CD14-positive monocyte (primary cell): ENCODE data around the gene FOXN4. TPM values are rescaled to one million over a fixed set of nuclear protein-coding genes. Genes with fewer than 3 reads are reported as not detected.

Source experiments
- DNase-seq, 3 donors: peaks; one replicate each; pipeline ENCODE4 v3.0.0-alpha.2; 2011 to 2022
- H2AFZ ChIP-seq: 2 replicates; pipeline ENCODE4 v1.6.0; 2012; ENCODE audit warnings: mild to moderate bottlenecking, low read depth, low read length, inconsistent platforms; ENCODE audit not compliant: insufficient read depth, poor library complexity, severe bottlenecking
- H3K27ac ChIP-seq, 2 donors: 1 replicate in 1 of 2; 2 replicates in 1 of 2; pipeline ENCODE4 v1.5.1; 2012 to 2013; ENCODE audit warnings: low read length in 2 of 2, control low read depth in 1 of 2, inconsistent platforms in 1 of 2, low read depth in 1 of 2, mild to moderate bottlenecking in 1 of 2
- H3K27me3 ChIP-seq, 2 donors: one replicate each; pipeline versions ENCODE4 v1.6.0 to v1.6.1; 2011 to 2013; ENCODE audit warnings: low read length in 2 of 2; ENCODE audit not compliant: control insufficient read depth in 2 of 2, insufficient read depth in 2 of 2
- H3K36me3 ChIP-seq, 2 donors: replicated peaks in 1 of 2; 1 replicate in 1 of 2; 2 replicates in 1 of 2; pipeline versions ENCODE4 v1.5.1 to v1.6.1; 2012 to 2013; ENCODE audit warnings: low read length in 2 of 2, control low read depth in 1 of 2, inconsistent platforms in 1 of 2, mild to moderate bottlenecking in 1 of 2; ENCODE audit not compliant: insufficient read depth in 2 of 2, control insufficient read depth in 1 of 2
- H3K4me1 ChIP-seq, 2 donors: 1 replicate in 1 of 2; 2 replicates in 1 of 2; pipeline versions ENCODE4 v1.5.1 to v1.6.1; 2012 to 2013; ENCODE audit warnings: low read length in 2 of 2, control low read depth in 1 of 2, inconsistent platforms in 1 of 2, mild to moderate bottlenecking in 1 of 2, moderate library complexity in 1 of 2; ENCODE audit not compliant: insufficient read depth in 2 of 2, control insufficient read depth in 1 of 2
- H3K4me2 ChIP-seq: replicated peaks from 2 replicates; pipeline ENCODE3; 2012; ENCODE audit warnings: low read length, moderate library complexity, mild to moderate bottlenecking; ENCODE audit not compliant: poor library complexity, severe bottlenecking; ENCODE audit errors: extremely low read depth
- H3K4me3 ChIP-seq, 3 experiments: fragments of 200-600 bp in 1 of 3; sonication (generic) in 1 of 3; replicated peaks in 1 of 3; 1 replicate in 2 of 3; 2 replicates in 1 of 3; pipeline ENCODE4 v1.5.1; 2011 to 2013; ENCODE audit warnings: low read length in 3 of 3, mild to moderate bottlenecking in 3 of 3, control low read depth in 2 of 3, low read depth in 2 of 3, inconsistent platforms in 1 of 3, moderate library complexity in 1 of 3
- H3K79me2 ChIP-seq: 2 replicates; pipeline ENCODE4 v1.6.0; 2012; ENCODE audit warnings: mild to moderate bottlenecking, control low read depth, inconsistent platforms, low read length, moderate library complexity; ENCODE audit not compliant: insufficient read depth
- H3K9ac ChIP-seq: 2 replicates; pipeline ENCODE4 v1.6.0; 2017; ENCODE audit warnings: low read length, mild to moderate bottlenecking; ENCODE audit not compliant: insufficient read depth, poor library complexity, severe bottlenecking
- H3K9me3 ChIP-seq, 2 donors: replicated peaks in 1 of 2; 1 replicate in 1 of 2; 2 replicates in 1 of 2; pipeline versions ENCODE4 v1.5.1 to v1.6.1; 2012 to 2013; ENCODE audit warnings: low read length in 2 of 2, control low read depth in 1 of 2; ENCODE audit not compliant: control insufficient read depth in 1 of 2, insufficient read depth in 1 of 2
- H4K20me1 ChIP-seq: 2 replicates; pipeline ENCODE4 v1.6.0; 2012; ENCODE audit warnings: mild to moderate bottlenecking, low read length, control low read depth, moderate library complexity; ENCODE audit not compliant: insufficient read depth
- H3K27ac Mint-ChIP-seq, 7 donors: one replicate each; pipeline ENCODE4 v1.8.0; 2020; ENCODE audit warnings: mild to moderate bottlenecking in 7 of 7, mixed read lengths in 7 of 7, moderate library complexity in 6 of 7, inconsistent platforms in 2 of 7
- H3K27me3 Mint-ChIP-seq, 3 donors: one replicate each; pipeline ENCODE4 v1.8.0; 2021 to 2022; ENCODE audit warnings: low read depth in 3 of 3, mild to moderate bottlenecking in 3 of 3, mixed read lengths in 3 of 3, moderate library complexity in 3 of 3, inconsistent platforms in 1 of 3
- H3K36me3 Mint-ChIP-seq, 2 donors: one replicate each; pipeline ENCODE4 v1.8.0; 2020; ENCODE audit warnings: mixed read lengths in 2 of 2, inconsistent platforms in 1 of 2, mild to moderate bottlenecking in 1 of 2
- H3K4me1 Mint-ChIP-seq: one replicate; pipeline ENCODE4 v1.8.0; 2020; ENCODE audit warnings: mild to moderate bottlenecking, mixed read lengths
- H3K4me3 Mint-ChIP-seq, 2 donors: one replicate each; pipeline ENCODE4 v1.8.0; 2020; ENCODE audit warnings: mild to moderate bottlenecking in 2 of 2, mixed read lengths in 2 of 2, moderate library complexity in 1 of 2
- H3K9me3 Mint-ChIP-seq, 7 donors: one replicate each; pipeline ENCODE4 v1.8.0; 2020 to 2022; ENCODE audit warnings: mixed read lengths in 7 of 7, mild to moderate bottlenecking in 6 of 7, moderate library complexity in 6 of 7, inconsistent platforms in 2 of 7
- WGBS: methylation state at CpG from one replicate; pipeline ENCODE4 v1.1.5; 2013; ENCODE audit warnings: missing lambda C conversion rate; ENCODE audit not compliant: insufficient coverage; 5-methylcytosine and 5-hydroxymethylcytosine counted together
- intact Hi-C, 2 donors: fragments of 100-400 bp; cut with micrococcal nuclease; formaldehyde crosslinking; loops; one replicate each; pipeline versions ENCODE4 v1.15.0 to v1.15.1; 2023
- polyA plus RNA-seq, 3 donors: library from polyadenylated mRNA; depleted of rRNA in 1 of 3; unstranded in 2 of 3; stranded (reverse) in 1 of 3; fragments of 300-500 nt in 2 of 3; fragments of >200 nt in 1 of 3; fragmentation: Illumina TruSeq in 2 of 3; gene quantifications; 1 replicate in 2 of 3; 2 replicates in 1 of 3; pipeline ENCODE4 v1.2.3, GENCODE V29; 2012 to 2021
- TF ChIP-seq, protein P1 (sequence below): fragments of 200-600 bp; IDR thresholded peaks from one replicate; pipeline ENCODE4 v1.8.0; 2022; ENCODE audit warnings: antibody characterized with exemption, mild to moderate bottlenecking

FOXN4 gene
- polyA plus RNA-seq, 3 donors = not detected

DNA sequence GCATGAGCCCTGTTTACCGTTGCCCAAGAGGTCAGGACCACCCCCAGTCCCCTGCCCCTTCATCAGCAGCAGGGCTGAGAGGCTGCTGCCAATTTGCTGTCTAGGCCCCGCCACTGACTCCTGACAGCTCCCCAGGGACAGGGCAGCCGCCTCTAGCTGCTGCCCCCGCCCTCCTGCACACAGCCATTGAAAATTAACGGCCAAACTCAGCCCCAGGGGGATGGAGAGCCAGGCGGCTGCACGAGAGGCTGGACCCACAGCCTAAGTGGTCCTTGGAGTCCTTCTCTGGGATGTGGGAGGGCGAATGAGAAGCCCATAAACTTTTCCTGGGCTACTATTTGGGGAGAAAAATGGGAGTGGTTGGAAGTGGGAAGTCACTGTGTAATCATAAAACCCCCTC, 4.6 kb downstream of the FOXN4 start:
- H3K4me3 ChIP-seq = no peak overlapping the region
- no peak overlapping the region for H3K4me2 ChIP-seq
- H3K27ac ChIP-seq = no peak overlapping the region
- 66% methylated on average over 7 of the region's 8 CpGs for WGBS
- TF ChIP-seq, protein P1, sequence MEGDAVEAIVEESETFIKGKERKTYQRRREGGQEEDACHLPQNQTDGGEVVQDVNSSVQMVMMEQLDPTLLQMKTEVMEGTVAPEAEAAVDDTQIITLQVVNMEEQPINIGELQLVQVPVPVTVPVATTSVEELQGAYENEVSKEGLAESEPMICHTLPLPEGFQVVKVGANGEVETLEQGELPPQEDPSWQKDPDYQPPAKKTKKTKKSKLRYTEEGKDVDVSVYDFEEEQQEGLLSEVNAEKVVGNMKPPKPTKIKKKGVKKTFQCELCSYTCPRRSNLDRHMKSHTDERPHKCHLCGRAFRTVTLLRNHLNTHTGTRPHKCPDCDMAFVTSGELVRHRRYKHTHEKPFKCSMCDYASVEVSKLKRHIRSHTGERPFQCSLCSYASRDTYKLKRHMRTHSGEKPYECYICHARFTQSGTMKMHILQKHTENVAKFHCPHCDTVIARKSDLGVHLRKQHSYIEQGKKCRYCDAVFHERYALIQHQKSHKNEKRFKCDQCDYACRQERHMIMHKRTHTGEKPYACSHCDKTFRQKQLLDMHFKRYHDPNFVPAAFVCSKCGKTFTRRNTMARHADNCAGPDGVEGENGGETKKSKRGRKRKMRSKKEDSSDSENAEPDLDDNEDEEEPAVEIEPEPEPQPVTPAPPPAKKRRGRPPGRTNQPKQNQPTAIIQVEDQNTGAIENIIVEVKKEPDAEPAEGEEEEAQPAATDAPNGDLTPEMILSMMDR = no peak
- Mint-ChIP-seq H3K36me3 (no peaks in the 10 kb centered on the region), H3K27ac (no peak overlapping the region), H3K4me1 (peaks cover 8% of the 10 kb centered on the region), H3K4me3 (no peak overlapping the region), H3K27me3 (peaks cover 48 to 50% (median 49%) of the 10 kb centered on the region in 3 donors), H3K9me3 (peaks cover 0 to 3% (median 2%) of the 10 kb centered on the region in 7 donors)
- no peaks in the 10 kb centered on the region for H3K36me3 ChIP-seq
- H3K9me3 ChIP-seq = peaks cover 0 to 8% of the 10 kb centered on the region in 2 donors
- no peaks in the 10 kb centered on the region for H3K4me1 ChIP-seq
- H3K27me3 ChIP-seq = peaks cover 24 to 39% of the 10 kb centered on the region in 2 donors
- no peaks in the 10 kb centered on the region for H3K79me2 ChIP-seq
- intact Hi-C loops = no loop called here
- no peak overlapping the region for H3K9ac ChIP-seq
- DNase-seq = no peak
- no peaks in the 10 kb centered on the region for H4K20me1 ChIP-seq
- no peak overlapping the region for H2AFZ ChIP-seq

DNA sequence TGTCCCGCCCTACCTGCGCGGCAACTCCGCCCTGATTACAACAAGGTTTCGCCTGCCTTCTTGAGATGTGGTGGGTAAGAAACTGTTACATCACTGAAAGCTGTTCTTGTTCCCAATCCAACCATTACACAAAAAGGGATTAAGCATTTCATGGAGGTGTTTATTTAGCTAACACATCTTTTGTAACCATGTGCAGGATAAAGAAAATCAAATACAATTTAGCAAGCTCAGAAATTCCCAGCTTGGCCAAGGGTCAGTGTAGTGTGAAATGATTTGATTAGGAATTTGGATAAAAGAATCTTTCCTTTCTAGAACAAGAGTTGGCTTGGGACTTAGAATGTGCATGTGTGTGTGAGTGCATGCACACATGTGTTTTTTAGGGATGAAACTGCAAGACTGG, 6.3 kb downstream of the FOXN4 start:
- intact Hi-C loops = no loop called here
- no peaks in the 10 kb centered on the region for H3K36me3 ChIP-seq
- TF ChIP-seq, protein P1 = no peak
- no peaks in the 10 kb centered on the region for H3K36me3 Mint-ChIP-seq
- no peaks in the 10 kb centered on the region for H4K20me1 ChIP-seq
- H3K79me2 ChIP-seq = no peaks in the 10 kb centered on the region
- peaks cover 0 to 4% of the 10 kb centered on the region in 2 donors for H3K9me3 ChIP-seq
- no peak overlapping the region for H3K4me3 Mint-ChIP-seq
- no peak overlapping the region for H3K4me3 ChIP-seq
- H3K4me1 Mint-ChIP-seq = no peaks in the 10 kb centered on the region
- no peak overlapping the region for H3K4me2 ChIP-seq
- DNase-seq = no peak
- no peak overlapping the region for H3K9ac ChIP-seq
- no peaks in the 10 kb centered on the region for H3K9me3 Mint-ChIP-seq
- H3K27ac ChIP-seq = no peak overlapping the region
- no peaks in the 10 kb centered on the region for H3K4me1 ChIP-seq
- peaks cover 31 to 33% (median 32%) of the 10 kb centered on the region in 3 donors for H3K27me3 Mint-ChIP-seq
- peaks cover 10 to 22% of the 10 kb centered on the region in 2 donors for H3K27me3 ChIP-seq
- no peak overlapping the region for H3K27ac Mint-ChIP-seq
- H2AFZ ChIP-seq = no peak overlapping the region
- WGBS = no CpG with 5 or more reads among the region's 5 CpGs
